Endothelial cell of umbilical vein (primary cell): ENCODE measurements around the gene APOL2. TPM values are rescaled to one million over a fixed set of nuclear protein-coding genes. Genes with fewer than 3 reads are reported as not detected.

Source experiments
- BruUV-seq: library from RNA; stranded (reverse); fragments of 400-500 nt; replicated peaks from 2 replicates; lab custom pipeline; 2021; lab: Mats Ljungman, UMichigan
- CTCF ChIA-PET: fragments of 300-600, 350-600 bp; sonication (Branson Sonifier 250); formaldehyde crosslinking; loops from one replicate; lab custom pipeline; 2021; ENCODE audit warnings: antibody characterized with exemption, inconsistent platforms; lab: Charles Lee
- POLR2A ChIA-PET: fragments of 300-600, 350-600 bp; sonication (Branson Sonifier 250); formaldehyde crosslinking; loops from one replicate; lab custom pipeline; 2021; ENCODE audit warnings: antibody characterized with exemption, inconsistent platforms; lab: Charles Lee
- DNase-seq: peaks from one replicate; pipeline ENCODE4 v3.0.0-alpha.2; 2011; ENCODE audit warnings: low read depth, low spot score
- FAIRE-seq: peaks from 2 replicates; lab custom pipeline; 2011; peaks lifted over from hg19 to GRCh38; lab: Jason Lieb, UNC
- H2AFZ ChIP-seq: 2 replicates; pipeline ENCODE4 v1.6.0; 2012; ENCODE audit warnings: low read depth, low read length, control low read depth, inconsistent platforms
- H3K27ac ChIP-seq: 2 replicates; pipeline ENCODE4 v1.5.1; 2011; ENCODE audit warnings: low read depth, mild to moderate bottlenecking, control low read depth, low read length, moderate library complexity; ENCODE audit not compliant: insufficient read depth
- H3K27me3 ChIP-seq, 2 experiments: 2 replicates each; pipeline versions ENCODE4 v1.6.0 to v1.6.1; 2011; ENCODE audit warnings: low read length in 2 of 2, mixed read lengths in 1 of 2; ENCODE audit not compliant: control insufficient read depth in 2 of 2, insufficient read depth in 2 of 2
- H3K36me3 ChIP-seq, 2 experiments: 2 replicates in 1 of 2; 3 replicates in 1 of 2; pipeline ENCODE4 v1.5.1; 2011; ENCODE audit warnings: low read length in 2 of 2, mild to moderate bottlenecking in 1 of 2, moderate library complexity in 1 of 2; ENCODE audit not compliant: control insufficient read depth in 2 of 2, insufficient read depth in 2 of 2; ENCODE audit errors: extremely low read depth in 1 of 2
- H3K4me1 ChIP-seq: 3 replicates; pipeline ENCODE4 v1.5.1; 2011; ENCODE audit warnings: mild to moderate bottlenecking, low read length; ENCODE audit not compliant: control insufficient read depth, insufficient read depth; ENCODE audit errors: extremely low read depth
- H3K4me2 ChIP-seq: 2 replicates; pipeline ENCODE4 v1.6.1; 2011; ENCODE audit warnings: low read length, control low read depth, mixed read lengths; ENCODE audit not compliant: insufficient read depth
- H3K4me3 ChIP-seq, 3 experiments: fragments of 200-600 bp in 1 of 3; sonication (generic), shearing (Covaris generic) in 1 of 3; replicated peaks in 1 of 3; 2 replicates each; pipeline ENCODE4 v1.5.1; 2011 to 2016; ENCODE audit warnings: control low read depth in 3 of 3, low read length in 3 of 3, mild to moderate bottlenecking in 2 of 3, inconsistent platforms in 1 of 3, low read depth in 1 of 3, moderate library complexity in 1 of 3; ENCODE audit not compliant: insufficient read depth in 1 of 3
- H3K79me2 ChIP-seq: 2 replicates; pipeline ENCODE4 v1.6.0; 2012; ENCODE audit warnings: low read length, inconsistent platforms; ENCODE audit not compliant: control insufficient read depth, insufficient read depth
- H3K9ac ChIP-seq: replicated peaks from 2 replicates; pipeline ENCODE3; 2011; ENCODE audit warnings: low read length, control low read depth; ENCODE audit not compliant: insufficient read depth; ENCODE audit errors: extremely low read depth
- H3K9me1 ChIP-seq: replicated peaks from 3 replicates; pipeline ENCODE4 v1.6.0; 2011; ENCODE audit warnings: mild to moderate bottlenecking, low read length; ENCODE audit not compliant: control insufficient read depth, insufficient read depth; ENCODE audit errors: extremely low read depth
- H3K9me3 ChIP-seq: replicated peaks from 2 replicates; pipeline ENCODE4 v1.5.1; 2012; ENCODE audit warnings: low read length, inconsistent platforms; ENCODE audit not compliant: control insufficient read depth, insufficient read depth
- H4K20me1 ChIP-seq: replicated peaks from 2 replicates; pipeline ENCODE3; 2011; ENCODE audit warnings: mild to moderate bottlenecking, low read length; ENCODE audit not compliant: control insufficient read depth, insufficient read depth; ENCODE audit errors: extremely low read depth
- CTCF ChIP-seq, 2 donors: IDR thresholded peaks; 1 replicate in 1 of 2; 2 replicates in 1 of 2; pipeline ENCODE4 v1.5.1; 2011; ENCODE audit warnings: low read length in 2 of 2, mild to moderate bottlenecking in 2 of 2, moderate library complexity in 2 of 2, control low read depth in 1 of 2, inconsistent platforms in 1 of 2, low read depth in 1 of 2; ENCODE audit not compliant: insufficient read depth in 1 of 2; ENCODE audit errors: extremely low read depth in 1 of 2
- EZH2 ChIP-seq: IDR thresholded peaks from 2 replicates; pipeline ENCODE4 v1.6.1; 2012; ENCODE audit warnings: borderline replicate concordance, low read depth, mild to moderate bottlenecking, moderate library complexity, low read length, inconsistent platforms; ENCODE audit not compliant: severe bottlenecking
- FOS ChIP-seq: IDR thresholded peaks from 2 replicates; pipeline ENCODE4 v1.6.1; 2011; ENCODE audit warnings: mild to moderate bottlenecking, low read length, moderate library complexity, borderline replicate concordance; ENCODE audit not compliant: insufficient read depth
- GATA2 ChIP-seq: IDR thresholded peaks from 2 replicates; pipeline ENCODE4 v1.7.0; 2011; ENCODE audit warnings: low read depth, mild to moderate bottlenecking, moderate library complexity, mixed read lengths, low read length; ENCODE audit not compliant: insufficient read length, insufficient read depth
- JUN ChIP-seq: IDR thresholded peaks from 2 replicates; pipeline ENCODE4 v1.6.1; 2011; ENCODE audit warnings: borderline replicate concordance, low read depth; ENCODE audit not compliant: insufficient read length, insufficient read depth
- MAX ChIP-seq: IDR thresholded peaks from 2 replicates; pipeline ENCODE4 v1.6.1; 2011; ENCODE audit not compliant: insufficient read depth, insufficient read length
- MYC ChIP-seq: IDR thresholded peaks from one replicate; pipeline ENCODE4 v1.6.1; 2011; ENCODE audit warnings: mild to moderate bottlenecking, low read depth, low read length
- POLR2A ChIP-seq: IDR thresholded peaks from 2 replicates; pipeline ENCODE4 v1.6.1; 2012; ENCODE audit warnings: low read depth, mild to moderate bottlenecking, control low read depth, low read length
- POLR2AphosphoS5 ChIP-seq: IDR thresholded peaks from 2 replicates; pipeline ENCODE4 v1.6.1; 2012; ENCODE audit warnings: low read depth, mild to moderate bottlenecking, control low read depth, low read length, moderate library complexity; ENCODE audit not compliant: insufficient read depth
- dilution Hi-C: fragments of 300-500 bp; cut with MboI; formaldehyde crosslinking; loops from one replicate; pipeline ENCODE4 v1.15.0; 2019; ENCODE audit warnings: low sequenced_read_pairs; ENCODE audit not compliant: extremely low pct_ligation_motif_present
- intact Hi-C: fragments of 100-400 bp; cut with micrococcal nuclease; formaldehyde crosslinking; loops from one replicate; pipeline ENCODE4 v1.10.0; 2022
- microRNA-seq: library from miRNA; unstranded; fragments of <30 nt; microRNA quantifications from one replicate; pipeline ENCODE4 v1.2.0, GENCODE V29; 2021; ENCODE audit warnings: borderline number of aligned reads, borderline replicate concordance
- polyA plus RNA-seq, 4 experiments: library from polyadenylated mRNA; depleted of rRNA in 3 of 4; stranded (reverse) in 3 of 4; unstranded in 1 of 4; fragments of >200 nt; gene quantifications; 2 replicates each; pipeline versions ENCODE4 v1.2.1 to v1.2.3, GENCODE V29; 2011 to 2012; ENCODE audit warnings: missing spikeins in 1 of 4
- small RNA-seq: library from RNA; depleted of rRNA; stranded (forward); fragments of <200 nt; gene quantifications from one replicate; pipeline ENCODE3, GENCODE V24; 2012; ENCODE audit warnings: low replicate concordance, low read depth; ENCODE audit not compliant: insufficient read depth, insufficient read length
- total RNA-seq: library from RNA; stranded (reverse); gene quantifications from 2 replicates; pipeline ENCODE4 v1.2.3, GENCODE V29; 2021

Gene APOL2
- total and polyA plus RNA-seq, 2 donors (not counting 3 experiments of a cell fraction or from before 2014, with no cell fraction given): 16.9 to 37.6 TPM

- TF ChIP-seq EZH2 (no peak), MYC (no peak), JUN (no peak), POLR2A (no peak), MAX (no peak), POLR2AphosphoS5 (no peak), FOS (no peak), CTCF (IDR thresholded peaks at IDR 0.05; ENCODE audit: extremely low read depth in 1 of 2, insufficient read depth in 1 of 2, low read depth in 1 of 2, low read length in 2 of 2) (no peak), GATA2 (no peak)
- dilution Hi-C loops: no loop called here
These were observed 62.2 kb downstream of the APOL2 start for GRCh38 chr22:36177160-36177559.

More at GRCh38 chr22:36177160-36177559, 62.2 kb downstream of the APOL2 start:
- Histone ChIP-seq H2AFZ (no peak overlapping the region), H3K27me3 (no peaks in the 10 kb centered on the region), H3K79me2 (no peaks in the 10 kb centered on the region), H3K36me3 (no peaks in the 10 kb centered on the region), H3K4me2 (no peak overlapping the region), H3K4me3 (no peak overlapping the region), H3K9me3 (no peaks in the 10 kb centered on the region), H3K27ac (no peak overlapping the region), H3K4me1 (no peaks in the 10 kb centered on the region), H4K20me1 (no peaks in the 10 kb centered on the region), H3K9me1 (no peaks in the 10 kb centered on the region), H3K9ac (no peak overlapping the region)
- ChIA-PET CTCF (interaction anchor here (1.2 to 2.3 kb wide), 8 partner anchors 8 to 309 kb away, joined by 3 to 20 read pairs (median 6); no protein-coding TSS in a partner anchor), POLR2A (no interaction called here)
- intact Hi-C loops: no loop called here
- no peak for DNase-seq
- BruUV-seq: no TSS peak
- no peak for FAIRE-seq

Small RNA genes within 50 kb of the gene (microRNA-seq; reads per million reads assigned to microRNA genes)
- gene MIR6819: 1.9 reads per million

Small RNA genes within 50 kb of the gene (small RNA-seq; reads per million reads assigned to genes)
- gene MIR6819: not detected

Other genes with a start within 250 kb of the APOL2 start
- 125 and 129 TPM in 2 replicates for gene RBFOX2, start 210.7 kb downstream of the APOL2 start, total RNA-seq
- 142 and 153 TPM in 2 replicates for gene RBFOX2, start 210.7 kb downstream of the APOL2 start, polyA plus RNA-seq
- gene APOL3, start 78.8 kb downstream of the APOL2 start, total RNA-seq: 15.4 and 36.9 TPM in 2 replicates
- 16.6 and 17.9 TPM in 2 replicates for gene APOL3, start 78.8 kb downstream of the APOL2 start, polyA plus RNA-seq
- gene APOL4, start 37.7 kb downstream of the APOL2 start, total RNA-seq: 0.97 and 2.6 TPM in 2 replicates
- gene APOL4, start 37.7 kb downstream of the APOL2 start, polyA plus RNA-seq: 0.25 and 0.33 TPM in 2 replicates
- 9.3 and 14.1 TPM in 2 replicates for gene APOL1, start 13.6 kb upstream of the APOL2 start, total RNA-seq
- 6.8 and 8.2 TPM in 2 replicates for gene APOL1, start 13.6 kb upstream of the APOL2 start, polyA plus RNA-seq
- gene MYH9, start 148.4 kb upstream of the APOL2 start, total RNA-seq: 1,331 and 1,413 TPM in 2 replicates
- 157 and 188 TPM in 2 replicates for gene MYH9, start 148.4 kb upstream of the APOL2 start, polyA plus RNA-seq
- 74.3 and 75.9 TPM in 2 replicates for gene TXN2, start 242.1 kb upstream of the APOL2 start, total RNA-seq
- gene TXN2, start 242.1 kb upstream of the APOL2 start, polyA plus RNA-seq: 170 and 183 TPM in 2 replicates